H1 (cell line): ENCODE results near the gene CDH1. TPM values are rescaled to one million over a fixed set of nuclear protein-coding genes. Genes with fewer than 3 reads are reported as not detected.

Experiments
- CTCF ChIA-PET: fragments of 300-600 bp; sonication (Branson Sonifier 250); formaldehyde crosslinking; loops from one replicate; lab custom pipeline; 2021; ENCODE audit not compliant: partially characterized antibody; lab: Charles Lee
- POLR2A ChIA-PET: fragments of 300-600 bp; sonication (Branson Sonifier 250); formaldehyde crosslinking; loops from one replicate; lab custom pipeline; 2021; ENCODE audit warnings: inconsistent platforms; ENCODE audit not compliant: partially characterized antibody; lab: Charles Lee
- DNase-seq, 2 experiments: peaks; one replicate each; pipeline versions ENCODE4 v3.0.0 to v3.0.0-alpha.2; 2010 to 2022; ENCODE audit warnings: low spot score in 2 of 2, low read depth in 1 of 2, mixed read lengths in 1 of 2
- FAIRE-seq: peaks from 2 replicates; lab custom pipeline; 2011; peaks lifted over from hg19 to GRCh38; lab: Jason Lieb, UNC
- H2AFZ ChIP-seq: 2 replicates; pipeline ENCODE4 v1.8.1; 2012; ENCODE audit warnings: low read length, inconsistent platforms
- H2AK5ac ChIP-seq: 2 replicates; pipeline ENCODE4 v1.6.1; 2013; ENCODE audit warnings: low read depth, low read length
- H2BK120ac ChIP-seq: replicated peaks from 2 replicates; pipeline ENCODE3; 2013; ENCODE audit warnings: low read depth, low read length, inconsistent platforms
- H2BK12ac ChIP-seq: 2 replicates; pipeline ENCODE4 v1.6.1; 2013; ENCODE audit warnings: low read depth, low read length
- H2BK15ac ChIP-seq: 2 replicates; pipeline ENCODE4 v1.6.1; 2013; ENCODE audit warnings: low read length
- H2BK20ac ChIP-seq: 2 replicates; pipeline ENCODE4 v1.6.1; 2013; ENCODE audit warnings: low read length
- H2BK5ac ChIP-seq: 2 replicates; pipeline ENCODE4 v1.6.1; 2013; ENCODE audit warnings: low read depth, low read length
- H3K14ac ChIP-seq: 2 replicates; pipeline ENCODE4 v1.6.1; 2013; ENCODE audit warnings: inconsistent platforms; ENCODE audit not compliant: insufficient read length
- H3K18ac ChIP-seq: 2 replicates; pipeline ENCODE4 v1.6.1; 2013; ENCODE audit warnings: low read length; ENCODE audit errors: extremely low read depth
- H3K23ac ChIP-seq: 2 replicates; pipeline ENCODE4 v1.6.1; 2013; ENCODE audit warnings: inconsistent platforms; ENCODE audit not compliant: insufficient read length
- H3K23me2 ChIP-seq: 2 replicates; pipeline ENCODE4 v1.6.1; 2013; ENCODE audit warnings: low read depth, low read length
- H3K27ac ChIP-seq: 2 replicates; pipeline ENCODE4 v1.6.1; 2011; ENCODE audit warnings: low read depth, low read length, inconsistent platforms
- H3K27me3 ChIP-seq, 4 experiments: replicated peaks in 1 of 4; 1 replicate in 1 of 4; 2 replicates in 3 of 4; pipeline versions ENCODE4 v1.6.1 to v1.8.1; 2011 to 2013; ENCODE audit warnings: low read length in 3 of 4, mild to moderate bottlenecking in 3 of 4, inconsistent platforms in 2 of 4, mixed read lengths in 2 of 4, moderate library complexity in 1 of 4; ENCODE audit not compliant: control insufficient read depth in 3 of 4, insufficient read depth in 3 of 4; ENCODE audit errors: extremely low read depth in 1 of 4
- H3K36me3 ChIP-seq, 4 experiments: 2 replicates each; pipeline versions ENCODE4 v1.6.1 to v1.8.1; 2011 to 2013; ENCODE audit warnings: mild to moderate bottlenecking in 4 of 4, low read length in 3 of 4, moderate library complexity in 2 of 4, control low read depth in 1 of 4, inconsistent platforms in 1 of 4; ENCODE audit not compliant: insufficient read depth in 4 of 4, control insufficient read depth in 2 of 4
- H3K4ac ChIP-seq: replicated peaks from 2 replicates; pipeline ENCODE3; 2013; ENCODE audit warnings: low read length, low read depth, mixed read lengths, inconsistent platforms; ENCODE audit not compliant: insufficient read length
- H3K4me1 ChIP-seq, 4 experiments: replicated peaks in 1 of 4; 1 replicate in 1 of 4; 2 replicates in 3 of 4; pipeline versions ENCODE4 v1.6.1 to v1.8.1; 2011 to 2013; ENCODE audit warnings: low read length in 3 of 4, inconsistent platforms in 2 of 4, mixed read lengths in 1 of 4; ENCODE audit not compliant: insufficient read depth in 4 of 4, control insufficient read depth in 3 of 4
- H3K4me2 ChIP-seq, 2 experiments: 2 replicates each; pipeline versions ENCODE4 v1.6.1 to v1.8.1; 2011 to 2013; ENCODE audit warnings: low read depth in 2 of 2, low read length in 2 of 2, control low read depth in 1 of 2, inconsistent platforms in 1 of 2, mild to moderate bottlenecking in 1 of 2; ENCODE audit not compliant: insufficient read depth in 1 of 2
- H3K4me3 ChIP-seq, 4 experiments: fragments of 200-600, 300-600 bp in 1 of 4; sonication (generic), shearing (Covaris generic), sonication (Bioruptor Twin) in 1 of 4; 2 replicates each; pipeline versions ENCODE4 v1.5.1 to v1.8.1; 2011 to 2016; ENCODE audit warnings: low read length in 4 of 4, low read depth in 3 of 4, control low read depth in 2 of 4, inconsistent platforms in 2 of 4, mild to moderate bottlenecking in 2 of 4, mixed read lengths in 1 of 4, moderate library complexity in 1 of 4; ENCODE audit not compliant: insufficient read depth in 2 of 4; ENCODE audit errors: extremely low read depth in 1 of 4
- H3K56ac ChIP-seq: replicated peaks from 2 replicates; pipeline ENCODE3; 2013; ENCODE audit warnings: low read depth, mild to moderate bottlenecking, mixed read lengths, low read length, inconsistent platforms; ENCODE audit not compliant: insufficient read length
- H3K79me1 ChIP-seq: 2 replicates; pipeline ENCODE4 v1.6.1; 2013; ENCODE audit warnings: low read depth, low read length, control low read depth
- H3K79me2 ChIP-seq, 2 experiments: 2 replicates each; pipeline versions ENCODE4 v1.6.1 to v1.8.1; 2012 to 2013; ENCODE audit warnings: low read length in 2 of 2, mild to moderate bottlenecking in 2 of 2, inconsistent platforms in 1 of 2; ENCODE audit not compliant: insufficient read depth in 2 of 2, control insufficient read depth in 1 of 2
- H3K9ac ChIP-seq, 4 experiments: replicated peaks in 1 of 4; 1 replicate in 1 of 4; 2 replicates in 3 of 4; pipeline versions ENCODE4 v1.6.1 to v1.8.1; 2011 to 2013; ENCODE audit warnings: low read depth in 3 of 4, low read length in 3 of 4, control low read depth in 2 of 4, mild to moderate bottlenecking in 2 of 4, moderate library complexity in 2 of 4, inconsistent platforms in 1 of 4; ENCODE audit errors: extremely low read depth in 1 of 4
- H3K9me3 ChIP-seq, 2 experiments: 2 replicates each; pipeline versions ENCODE4 v1.6.1 to v1.8.1; 2012 to 2013; ENCODE audit warnings: mild to moderate bottlenecking in 2 of 2, moderate library complexity in 2 of 2, control low read depth in 1 of 2, inconsistent platforms in 1 of 2, low read depth in 1 of 2, low read length in 1 of 2, mixed read lengths in 1 of 2; ENCODE audit not compliant: insufficient read depth in 2 of 2
- H4K20me1 ChIP-seq, 2 experiments: replicated peaks in 1 of 2; 2 replicates each; pipeline versions ENCODE3 to v1.8.1; 2011 to 2013; ENCODE audit warnings: inconsistent platforms in 2 of 2, low read length in 2 of 2, mild to moderate bottlenecking in 1 of 2; ENCODE audit not compliant: insufficient read depth in 2 of 2, control insufficient read depth in 1 of 2
- H4K5ac ChIP-seq: 2 replicates; pipeline ENCODE4 v1.6.1; 2013; ENCODE audit warnings: low read length, low read depth, mixed read lengths, inconsistent platforms; ENCODE audit not compliant: insufficient read length
- H4K8ac ChIP-seq: 2 replicates; pipeline ENCODE4 v1.8.0; 2013; ENCODE audit warnings: mild to moderate bottlenecking, moderate library complexity, low read length, inconsistent platforms; ENCODE audit not compliant: insufficient read depth; ENCODE audit errors: extremely low read depth
- H4K91ac ChIP-seq: replicated peaks from 2 replicates; pipeline ENCODE3; 2013; ENCODE audit warnings: low read length, mixed read lengths, inconsistent platforms; ENCODE audit not compliant: insufficient read length
- ATF3 ChIP-seq: IDR thresholded peaks from 2 replicates; pipeline ENCODE4 v1.6.1; 2011; ENCODE audit warnings: low read depth, mild to moderate bottlenecking, low read length; ENCODE audit not compliant: insufficient read depth
- E2F6 ChIP-seq: IDR thresholded peaks from 2 replicates; pipeline ENCODE4 v1.6.1; 2012; ENCODE audit warnings: inconsistent platforms
- EGR1 ChIP-seq: IDR thresholded peaks from 2 replicates; pipeline ENCODE4 v1.6.1; 2011; ENCODE audit warnings: low read depth, low read length, borderline replicate concordance
- NRF1 ChIP-seq: IDR thresholded peaks from 2 replicates; pipeline ENCODE4 v1.6.1; 2011; ENCODE audit warnings: mild to moderate bottlenecking, low read depth, low read length, improper control_type of control experiment
- POLR2A ChIP-seq, 2 experiments: IDR thresholded peaks; 1 replicate in 1 of 2; 2 replicates in 1 of 2; pipeline ENCODE4 v1.6.1; 2011; ENCODE audit warnings: low read depth in 2 of 2, low read length in 2 of 2, mild to moderate bottlenecking in 2 of 2; ENCODE audit errors: control extremely low read depth in 1 of 2
- POLR2AphosphoS5 ChIP-seq: IDR thresholded peaks from 2 replicates; pipeline ENCODE4 v1.6.1; 2011; ENCODE audit warnings: low read depth, low read length
- RFX5 ChIP-seq: IDR thresholded peaks from 2 replicates; pipeline ENCODE4 v1.6.1; 2011; ENCODE audit warnings: low read depth, low read length, improper control_type of control experiment, borderline replicate concordance
- SIN3A ChIP-seq, 2 experiments: IDR thresholded peaks in 1 of 2; conservative IDR thresholded peaks in 1 of 2; 2 replicates each; pipeline ENCODE4 v1.6.1; 2011 to 2012; ENCODE audit warnings: low read length in 2 of 2, improper control_type of control experiment in 1 of 2, low read depth in 1 of 2, mild to moderate bottlenecking in 1 of 2
- SIX5 ChIP-seq: IDR thresholded peaks from 2 replicates; pipeline ENCODE4 v1.6.1; 2011; ENCODE audit warnings: mild to moderate bottlenecking, low read depth, low read length
- SP2 ChIP-seq: IDR thresholded peaks from 2 replicates; pipeline ENCODE4 v1.6.1; 2012; ENCODE audit warnings: mild to moderate bottlenecking, low read length, inconsistent platforms
- SP4 ChIP-seq: IDR thresholded peaks from 2 replicates; pipeline ENCODE4 v1.6.1; 2012; ENCODE audit warnings: low read length, inconsistent platforms
- TBP ChIP-seq: IDR thresholded peaks from 2 replicates; pipeline ENCODE4 v1.6.1; 2011; ENCODE audit warnings: low read depth, low read length, improper control_type of control experiment
- TCF12 ChIP-seq: IDR thresholded peaks from 2 replicates; pipeline ENCODE4 v1.6.1; 2011; ENCODE audit warnings: low read depth, mild to moderate bottlenecking, low read length
- WGBS, 2 experiments: shearing (Covaris generic) in 1 of 2; methylation state at CpG; one replicate each; pipeline versions ENCODE4 v1.1.6 to v1.1.7; 2013 to 2015; ENCODE audit warnings: low lambda C conversion rate in 2 of 2, mixed read lengths in 2 of 2, inconsistent platforms in 1 of 2, low coverage in 1 of 2, missing lambda C conversion rate in 1 of 2; ENCODE audit not compliant: insufficient replicate concordance in 2 of 2, insufficient coverage in 1 of 2, insufficient read length in 1 of 2; ENCODE audit errors: extremely low coverage in 1 of 2, missing lambda C conversion rate in 1 of 2; 5-methylcytosine and 5-hydroxymethylcytosine counted together
- polyA plus RNA-seq, 7 experiments: library from polyadenylated mRNA; depleted of rRNA in 3 of 7; stranded (reverse) in 5 of 7; unstranded in 2 of 7; fragments of >200 nt in 5 of 7; fragments of 200-250 nt in 2 of 7; gene quantifications; 1 replicate in 5 of 7; 2 replicates in 1 of 7; 4 replicates in 1 of 7; pipeline versions ENCODE4 v1.2.1 to v1.2.3, GENCODE V29; 2011 to 2013; ENCODE audit warnings: missing spikeins in 2 of 7, mixed read lengths in 2 of 7
- total RNA-seq: library from RNA; stranded (reverse); fragmentation: NEBNext Ultra II Directional; extraction: Animal tissue kit (Norgen Biotek cat#: 25700); gene quantifications from 2 replicates; pipeline ENCODE4 v1.2.1, GENCODE V29; 2021

The CDH1 gene
- total and polyA plus RNA-seq, 2 of the 8 experiments (the other 6 are each of a cell fraction or from before 2014, with no cell fraction given), result 133 to 265 TPM

- Histone ChIP-seq H2BK5ac (no peak overlapping the region), H2AK5ac (no peak overlapping the region), H3K4ac (no peak overlapping the region), H3K9me3 (no peaks in the 10 kb centered on the region), H2AFZ (no peak overlapping the region), H2BK12ac (no peak overlapping the region), H3K79me1 (no peaks in the 10 kb centered on the region), H2BK120ac (no peak overlapping the region), H3K4me2 (no peak overlapping the region), H2BK20ac (no peak overlapping the region), H4K91ac (no peak overlapping the region), H3K18ac (no peak overlapping the region), H3K79me2 (no peaks in the 10 kb centered on the region), H3K27me3 (no peaks in the 10 kb centered on the region), H3K14ac (no peak overlapping the region), H3K27ac (no peak overlapping the region), H3K36me3 (peaks cover 9 to 41% (median 28%) of the 10 kb centered on the region in 4 experiments; a peak in 7 of 8 replicates), H3K23ac (no peak overlapping the region), H4K5ac (no peak overlapping the region), H2BK15ac (no peak overlapping the region), H3K4me1 (no peaks in the 10 kb centered on the region), H4K8ac (no peak overlapping the region), H3K23me2 (no peaks in the 10 kb centered on the region; the same call in 1 of the 2 replicates), H4K20me1 (no peaks in the 10 kb centered on the region), H3K4me3 (no peak overlapping the region), H3K9ac (no peak overlapping the region), H3K56ac (no peak overlapping the region)
- TF ChIP-seq NRF1, result no peak
- TF ChIP-seq E2F6, result no peak
- TF ChIP-seq POLR2AphosphoS5, result peak; percentile 52
- no peak for TF ChIP-seq SIX5
- TF ChIP-seq SP4, result no peak
- no peak for TF ChIP-seq ATF3
- no peak for TF ChIP-seq SIN3A (conservative IDR thresholded peaks at IDR 0.05 in 1 of 2, IDR thresholded peaks at IDR 0.05 in 1 of 2; ENCODE audit: low read depth in 1 of 2, low read length in 2 of 2)
- no peak for TF ChIP-seq EGR1
- no peak for TF ChIP-seq TBP
- no peak for TF ChIP-seq SP2
- peak in 1 of 2 experiments; percentile 64; a peak in 1 of 3 replicates for TF ChIP-seq POLR2A (IDR thresholded peaks at IDR 0.05; ENCODE audit: control extremely low read depth in 1 of 2, low read depth in 2 of 2, low read length in 2 of 2)
- TF ChIP-seq RFX5, result no peak
- no peak for TF ChIP-seq TCF12
- WGBS, 2 experiments, result 92% methylated on average over 5 of the region's 5 CpGs; no CpG with 5 or more reads in 1 of the 2 experiments
- CTCF ChIA-PET, result interaction anchor here (1.2 to 3.1 kb wide), 2 partner anchors 8 to 26 kb away, joined by 4 to 12 read pairs; partner anchors contain the start of gene TANGO6
- FAIRE-seq, result no peak
- DNase-seq, result no peak
- POLR2A ChIA-PET, result interaction anchor here (2.8 kb wide), 1 partner anchor 7 kb away, joined by 12 read pairs; the partner anchor contains the start of gene TANGO6
Observed at GRCh38 chr16:68835970-68836369, 98.9 kb downstream of the CDH1 start.
